Posterior cingulate gyrus (tissue), 11 donors: ENCODE results near the gene AKAP12.

Experiments
- DNase-seq, 10 donors: peaks; one replicate each; pipeline versions ENCODE4 v3.0.0 to v3.0.0-alpha.2; 2020 to 2021; ENCODE audit warnings: mixed read lengths in 3 of 10
- intact Hi-C: fragments of 100-400 bp; cut with DNase I; formaldehyde crosslinking; loops from one replicate; pipeline ENCODE4 v1.15.1; 2023

The AKAP12 gene

DNA sequence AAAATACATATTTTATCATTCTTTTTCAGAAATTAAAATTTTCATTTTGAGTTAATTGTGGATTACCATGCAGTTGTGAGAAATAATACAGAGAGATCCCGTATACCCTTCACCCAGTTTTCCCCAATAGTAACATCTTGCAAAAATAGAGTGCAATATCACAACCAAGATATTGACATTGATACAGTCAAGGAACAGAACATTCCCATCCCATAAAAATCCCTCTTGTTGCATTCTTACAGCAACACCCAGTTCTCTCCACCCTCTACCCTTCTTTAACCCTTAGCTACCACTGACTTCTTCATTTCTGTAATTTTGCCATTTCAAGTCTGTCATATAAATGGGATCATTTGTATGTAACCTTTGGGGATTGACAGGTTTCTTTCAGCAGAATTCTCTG, 6.9 kb upstream of the AKAP12 start:
- no peak for DNase-seq
- intact Hi-C loops, result no loop called here

- intact Hi-C loops, result no loop called here
- DNase-seq, result no peak
Observed at GRCh38 chr6:151233731-151234130, 6.0 kb upstream of the AKAP12 start.

- no peak for DNase-seq
- intact Hi-C loops, result no loop called here
Observed at GRCh38 chr6:151236668-151237401, 2.9 kb upstream of the AKAP12 start.

- peak; percentile 23 to 94 (median 64) for DNase-seq
- intact Hi-C loops, result loop anchor here (5.0 kb wide), 1 partner anchor 82 kb away; no protein-coding TSS in a partner anchor
Observed at GRCh38 chr6:151240036-151240685, 394 bp downstream of the AKAP12 start.

DNA sequence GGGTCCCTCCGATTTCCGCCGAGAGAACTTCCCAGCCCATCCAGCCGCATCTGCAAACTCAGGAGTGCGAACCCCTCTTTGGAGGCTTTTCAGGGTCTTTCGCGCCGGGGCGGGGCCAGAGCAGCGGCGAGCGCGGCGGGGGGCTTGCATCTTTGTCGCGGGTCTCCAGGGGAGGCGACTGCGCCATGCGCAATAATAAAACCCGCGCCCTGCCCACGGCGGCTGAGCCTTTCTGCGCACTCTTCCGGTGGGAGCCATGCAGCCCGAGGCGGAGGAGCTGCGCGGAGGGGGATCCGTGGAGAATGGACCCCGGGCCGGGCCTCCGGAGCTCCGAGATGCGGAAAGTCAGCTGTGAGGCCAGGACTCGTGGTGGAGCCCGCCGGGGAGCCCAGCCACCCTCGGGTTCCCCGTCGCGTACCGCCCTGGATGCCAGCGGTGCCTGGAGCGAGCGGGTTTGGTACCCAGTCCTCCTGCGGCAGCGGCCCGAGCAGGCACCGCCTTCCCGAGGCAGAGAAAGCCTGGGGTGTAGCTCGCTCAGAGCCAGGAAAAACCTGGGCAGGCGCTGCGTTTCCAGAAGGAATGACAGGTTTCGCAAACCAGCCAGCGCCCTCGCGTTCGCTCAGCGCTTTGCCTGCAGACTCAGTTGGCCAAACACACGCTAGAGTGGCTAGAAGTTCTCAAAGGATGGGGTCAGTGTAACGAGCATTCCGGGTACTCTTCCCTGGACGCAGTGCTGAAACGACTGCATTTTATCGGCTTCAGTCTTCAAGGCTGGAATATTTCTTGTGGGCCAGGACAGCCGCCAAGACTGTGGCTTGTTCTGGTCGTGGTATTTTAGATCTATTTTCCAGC, 1.2 kb downstream of the AKAP12 start:
- intact Hi-C loops, result loop anchor here (5.0 kb wide), 1 partner anchor 81 kb away; no protein-coding TSS in a partner anchor
- DNase-seq, result peak; percentile 24 to 96 (median 71)

GRCh38 chr6:151241853-151242252, 2.1 kb downstream of the AKAP12 start:
- intact Hi-C loops, result loop anchor here (5.0 kb wide), 1 partner anchor 80 kb away; no protein-coding TSS in a partner anchor
- DNase-seq, result no peak

DNA sequence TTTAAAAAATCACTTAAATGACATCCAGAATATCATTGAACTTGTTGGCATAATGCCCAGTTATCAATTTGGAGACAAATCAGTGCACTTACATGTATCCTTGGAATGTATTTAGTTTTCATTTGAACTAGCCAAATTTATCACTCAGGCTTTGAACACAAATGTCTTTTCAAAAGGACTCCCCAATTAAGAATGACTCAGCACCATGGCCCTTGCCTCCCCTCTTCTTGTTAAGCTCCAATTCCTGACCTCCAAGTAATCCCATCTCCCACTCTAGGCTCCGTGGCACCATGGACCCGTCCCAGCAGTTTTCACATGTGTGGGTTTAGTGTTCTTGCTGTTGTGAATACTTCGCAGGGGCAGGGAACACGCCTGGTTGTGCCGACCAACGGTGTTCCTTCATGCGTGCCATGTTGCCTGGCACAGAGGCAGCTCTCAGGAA, 2.7 kb downstream of the AKAP12 start:
- DNase-seq, result peak in 1 of 10 donors; percentile 16

DNA sequence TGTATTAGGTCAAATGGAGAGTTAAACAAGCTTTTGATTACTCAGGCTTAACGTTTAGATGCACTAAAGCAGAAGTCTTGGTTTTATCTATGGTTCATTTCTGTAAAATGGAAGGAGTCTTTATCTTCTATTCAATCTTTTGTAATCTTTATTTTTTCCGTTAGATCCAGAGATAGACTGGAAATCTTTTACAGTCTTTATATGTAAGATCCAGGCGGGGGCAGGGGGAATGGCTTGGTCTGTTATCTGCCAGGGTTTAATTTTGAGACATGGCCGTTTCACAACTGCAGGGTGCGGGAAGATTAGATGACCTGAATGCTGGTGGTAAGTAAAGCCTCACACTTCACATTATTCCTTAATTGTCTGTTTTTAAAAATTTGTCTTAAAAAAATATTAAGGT, 3.7 kb downstream of the AKAP12 start:
- no peak for DNase-seq
- intact Hi-C loops, result loop anchor here (5.0 kb wide), 1 partner anchor 79 kb away; no protein-coding TSS in a partner anchor

More for the DNA sequence above, 2.7 kb downstream of the AKAP12 start:
- intact Hi-C loops, result loop anchor here (5.0 kb wide), 1 partner anchor 80 kb away; no protein-coding TSS in a partner anchor

DNA sequence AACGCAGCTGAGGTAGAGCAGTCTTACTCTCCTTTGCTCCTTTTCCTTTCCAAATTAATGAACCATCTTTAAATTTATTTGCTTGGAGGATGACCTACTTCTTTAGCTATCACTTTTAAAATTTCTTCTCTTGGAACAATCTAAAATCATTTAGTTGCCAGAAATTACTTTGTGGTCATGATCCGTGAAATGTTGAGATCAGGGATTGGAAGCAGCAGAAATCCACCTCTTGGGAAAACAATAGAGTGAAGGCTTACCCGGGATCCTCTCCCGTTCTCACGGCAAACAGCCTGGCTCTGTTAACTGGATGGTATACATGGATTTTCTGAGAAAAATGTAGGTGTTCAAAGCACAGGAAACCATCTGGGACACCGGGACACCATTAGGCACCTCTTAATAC, 7.7 kb downstream of the AKAP12 start:
- intact Hi-C loops, result no loop called here
- no peak for DNase-seq

- no peak for DNase-seq
- intact Hi-C loops, result no loop called here
Observed at GRCh38 chr6:151248295-151248694, 8.5 kb downstream of the AKAP12 start.

DNA sequence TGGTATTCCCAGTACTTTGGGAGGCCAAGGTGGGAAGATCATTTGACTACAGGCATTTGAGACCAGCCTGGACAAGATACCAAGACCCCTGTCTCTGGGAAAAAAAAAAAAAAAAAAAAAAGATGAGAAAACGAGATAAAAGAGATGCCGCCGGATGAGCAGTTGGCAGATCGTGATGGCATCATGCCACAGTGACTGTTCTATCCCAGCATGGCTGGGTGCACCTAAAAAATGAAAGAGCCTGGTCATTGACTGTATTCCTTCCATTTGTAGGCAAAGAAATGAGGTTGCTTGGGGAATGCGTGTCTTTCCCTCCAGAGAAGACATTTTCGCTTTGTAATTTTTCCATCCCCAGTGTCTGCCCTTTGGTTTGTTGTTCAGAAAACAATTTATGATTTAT, 12.9 kb downstream of the AKAP12 start:
- DNase-seq, result no peak
- intact Hi-C loops, result no loop called here

DNA sequence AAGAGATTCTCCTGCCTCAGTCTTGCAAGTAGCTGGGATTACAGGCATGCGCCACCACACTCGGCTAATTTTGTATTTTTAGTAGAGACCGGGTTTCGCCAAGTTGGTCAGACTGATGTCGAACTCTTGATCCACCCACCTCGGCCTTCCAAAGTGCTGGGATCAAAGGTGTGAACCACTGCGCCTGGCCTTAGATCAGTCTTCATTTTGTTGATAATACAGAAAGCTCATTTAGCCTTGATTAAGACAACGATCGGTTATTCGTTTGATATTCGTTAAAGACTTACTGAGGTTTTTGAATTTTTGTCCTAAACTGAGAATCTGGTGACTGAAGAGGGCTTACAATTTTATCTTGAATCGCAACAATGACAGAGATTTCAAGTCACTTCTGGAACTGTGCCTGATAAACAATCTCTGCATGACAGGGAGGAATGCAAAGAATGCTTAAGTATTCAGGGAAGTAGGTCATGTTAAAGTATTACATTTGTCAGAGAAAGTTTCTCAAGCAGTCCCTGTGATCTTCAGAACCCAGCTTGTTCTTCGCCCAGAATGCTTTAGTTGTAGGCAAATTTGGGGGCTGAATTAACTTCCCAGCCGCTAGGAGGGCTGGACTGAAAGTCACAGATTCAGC, 14.8 kb downstream of the AKAP12 start:
- DNase-seq, result no peak
- intact Hi-C loops, result no loop called here

DNA sequence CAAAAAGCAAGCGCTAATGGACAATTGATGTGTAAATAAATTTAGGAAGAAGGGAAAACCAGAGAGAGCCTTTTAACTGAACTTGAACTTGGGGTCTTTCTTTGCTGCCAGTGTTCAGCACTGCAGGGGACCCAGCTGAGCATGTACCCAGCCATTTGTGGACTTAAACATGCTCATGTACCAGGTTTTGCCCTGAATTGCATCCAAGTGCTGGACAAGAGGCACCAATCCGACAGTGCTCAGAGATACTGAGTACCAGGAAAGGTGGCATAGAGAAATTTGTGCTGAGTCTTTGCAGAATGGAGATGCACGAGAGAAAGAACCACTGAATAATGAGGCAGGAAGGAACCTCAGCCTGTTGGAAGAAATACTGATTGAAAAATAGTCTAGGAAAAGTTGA, 16.0 kb downstream of the AKAP12 start:
- no peak for DNase-seq
- intact Hi-C loops, result no loop called here

DNA sequence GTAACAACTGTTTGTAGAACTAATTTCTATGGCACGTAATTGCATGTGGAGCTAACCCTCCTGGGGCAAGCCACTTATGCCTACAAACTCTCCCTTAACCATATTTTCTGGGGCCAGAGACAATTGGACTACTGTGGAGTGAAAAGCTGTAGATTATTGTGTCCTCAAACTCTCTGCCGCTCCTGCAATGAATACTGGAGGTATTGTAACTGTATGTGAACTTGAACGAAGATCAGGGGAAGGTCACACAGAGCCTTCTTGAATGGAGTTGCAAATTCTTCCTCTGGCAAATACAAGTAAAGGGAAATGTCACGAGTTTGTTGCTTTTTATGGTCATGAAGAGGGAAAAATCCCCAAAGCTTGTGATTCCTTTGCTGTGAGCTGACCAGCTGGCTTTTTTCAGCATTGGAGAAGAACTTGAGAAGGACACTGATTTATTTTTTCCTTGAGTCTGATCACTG, 18.2 kb downstream of the AKAP12 start:
- DNase-seq, result no peak
- intact Hi-C loops, result no loop called here

DNA sequence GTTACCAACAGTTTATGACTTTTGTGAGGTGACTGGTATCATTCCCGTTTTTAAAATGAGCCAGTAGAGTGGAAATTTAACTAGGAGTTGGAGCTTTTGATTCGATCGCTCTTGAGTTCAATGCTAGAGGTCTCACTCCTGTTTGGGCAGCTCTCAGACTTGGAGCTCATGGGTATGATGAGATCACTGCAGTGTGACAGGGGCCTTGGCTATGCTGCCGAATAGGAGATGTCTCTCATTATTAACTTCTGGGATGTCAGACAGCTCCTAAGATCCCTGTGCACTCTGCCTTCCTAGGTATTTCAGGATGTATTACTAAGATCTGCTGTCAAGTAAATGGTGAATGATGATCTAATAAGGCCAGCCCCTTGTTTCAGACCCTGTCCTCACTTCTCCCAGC, 20.4 kb downstream of the AKAP12 start:
- intact Hi-C loops, result no loop called here
- DNase-seq, result no peak

- intact Hi-C loops, result no loop called here
- no peak for DNase-seq
Observed at GRCh38 chr6:151263035-151263434, 23.3 kb downstream of the AKAP12 start.

GRCh38 chr6:151263967-151264366, 24.2 kb downstream of the AKAP12 start:
- intact Hi-C loops, result no loop called here
- no peak for DNase-seq

DNA sequence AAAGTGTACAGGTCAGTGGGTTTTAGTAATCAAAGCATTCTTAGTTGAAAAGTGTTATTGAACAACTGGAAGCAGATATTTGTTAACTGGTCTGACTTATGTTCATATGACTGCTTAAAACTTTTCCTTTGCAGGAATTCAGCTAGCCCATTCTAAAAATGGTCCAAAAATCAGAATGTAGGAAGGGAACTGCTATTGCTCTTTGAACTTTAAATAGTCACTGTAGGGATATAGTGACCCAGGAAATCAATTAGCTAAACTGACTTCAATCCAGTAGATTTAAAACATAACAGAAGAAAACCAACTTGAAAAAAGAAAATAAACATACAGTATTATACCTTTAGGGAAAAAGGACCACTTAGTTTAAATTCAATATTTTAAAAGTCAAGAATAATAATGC, 25.5 kb downstream of the AKAP12 start:
- intact Hi-C loops, result no loop called here
- no peak for DNase-seq

GRCh38 chr6:151269321-151269995, 29.7 kb downstream of the AKAP12 start:
- DNase-seq, result no peak
- intact Hi-C loops, result no loop called here

DNA sequence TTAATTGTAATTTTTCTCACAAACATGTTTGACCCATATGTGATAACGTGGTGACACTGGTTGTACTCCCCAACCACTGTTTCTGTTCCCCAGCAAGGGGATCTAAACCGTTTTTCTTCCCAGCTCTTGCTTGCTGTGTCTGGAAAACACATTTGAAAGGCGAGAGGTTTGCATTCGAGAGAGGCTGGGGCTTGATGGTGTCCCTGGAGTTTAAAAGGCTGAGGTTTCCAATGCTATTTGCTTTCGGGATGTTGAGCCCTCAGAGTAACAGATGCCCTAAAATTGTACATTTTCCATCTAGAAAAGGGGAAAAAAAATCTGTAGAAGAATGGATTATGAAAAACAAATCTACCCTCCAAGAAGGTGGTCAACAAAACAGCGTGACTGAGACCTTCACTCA, 35.4 kb downstream of the AKAP12 start:
- intact Hi-C loops, result no loop called here

More for the DNA sequence above, 35.4 kb downstream of the AKAP12 start:
- no peak for DNase-seq
